Trophoblast cell (in vitro differentiated cells and primary cell): ENCODE data around the gene ST3GAL4.

Source experiments
- DNase-seq, 2 donors: peaks; one replicate each; pipeline ENCODE4 v3.0.0-alpha.2; 2016
- H2AFZ ChIP-seq: 2 replicates; pipeline ENCODE4 v1.6.1; 2013; ENCODE audit warnings: low read length, moderate library complexity, mild to moderate bottlenecking; ENCODE audit not compliant: insufficient read depth, poor library complexity
- H2AK5ac ChIP-seq: 2 replicates; pipeline ENCODE4 v1.6.1; 2013; ENCODE audit warnings: mild to moderate bottlenecking, low read length
- H2BK120ac ChIP-seq: 2 replicates; pipeline ENCODE4 v1.6.1; 2013; ENCODE audit warnings: low read length, mild to moderate bottlenecking, moderate library complexity; ENCODE audit not compliant: insufficient read depth, poor library complexity
- H2BK12ac ChIP-seq: 2 replicates; pipeline ENCODE4 v1.6.1; 2013; ENCODE audit warnings: mild to moderate bottlenecking, low read length, moderate library complexity
- H2BK5ac ChIP-seq: 2 replicates; pipeline ENCODE4 v1.6.1; 2013; ENCODE audit warnings: low read length, low read depth, moderate library complexity, mild to moderate bottlenecking; ENCODE audit not compliant: poor library complexity
- H3K14ac ChIP-seq: 2 replicates; pipeline ENCODE4 v1.6.1; 2013; ENCODE audit warnings: mild to moderate bottlenecking, low read length
- H3K18ac ChIP-seq: 2 replicates; pipeline ENCODE4 v1.6.1; 2013; ENCODE audit warnings: mild to moderate bottlenecking, low read length
- H3K23ac ChIP-seq: 2 replicates; pipeline ENCODE4 v1.6.1; 2013; ENCODE audit warnings: low read length
- H3K27ac ChIP-seq: 2 replicates; pipeline ENCODE4 v1.5.1; 2013; ENCODE audit warnings: low read depth, mild to moderate bottlenecking, inconsistent platforms, low read length, moderate library complexity
- H3K27me3 ChIP-seq: 2 replicates; pipeline ENCODE4 v1.6.1; 2013; ENCODE audit warnings: inconsistent platforms, mild to moderate bottlenecking, low read length, moderate library complexity; ENCODE audit not compliant: insufficient read depth
- H3K36me3 ChIP-seq, 2 experiments: 1 replicate in 1 of 2; 2 replicates in 1 of 2; pipeline ENCODE4 v1.6.1; 2013; ENCODE audit warnings: low read length in 2 of 2, mild to moderate bottlenecking in 2 of 2, moderate library complexity in 1 of 2; ENCODE audit not compliant: insufficient read depth in 2 of 2, control insufficient read depth in 1 of 2
- H3K4ac ChIP-seq: 2 replicates; pipeline ENCODE4 v1.6.1; 2013; ENCODE audit warnings: low read depth, mild to moderate bottlenecking, low read length, moderate library complexity
- H3K4me1 ChIP-seq, 2 experiments: 1 replicate in 1 of 2; 2 replicates in 1 of 2; pipeline ENCODE4 v1.6.1; 2013; ENCODE audit warnings: low read length in 2 of 2, mild to moderate bottlenecking in 2 of 2, moderate library complexity in 1 of 2; ENCODE audit not compliant: insufficient read depth in 2 of 2, control insufficient read depth in 1 of 2
- H3K4me2 ChIP-seq: 2 replicates; pipeline ENCODE4 v1.6.1; 2013; ENCODE audit warnings: inconsistent platforms, mild to moderate bottlenecking, low read length, moderate library complexity
- H3K4me3 ChIP-seq: 2 replicates; pipeline ENCODE4 v1.5.1; 2013; ENCODE audit warnings: mild to moderate bottlenecking, low read depth, low read length, inconsistent platforms
- H3K79me1 ChIP-seq: one replicate; pipeline ENCODE4 v1.6.1; 2013; ENCODE audit warnings: low read length
- H3K79me2 ChIP-seq: 2 replicates; pipeline ENCODE4 v1.6.1; 2013; ENCODE audit warnings: low read length, mild to moderate bottlenecking; ENCODE audit not compliant: control insufficient read depth, insufficient read depth, poor library complexity
- H3K9ac ChIP-seq: 2 replicates; pipeline ENCODE4 v1.6.1; 2013; ENCODE audit warnings: mild to moderate bottlenecking, low read length
- H3K9me3 ChIP-seq: 2 replicates; pipeline ENCODE4 v1.6.1; 2013; ENCODE audit warnings: low read depth, mild to moderate bottlenecking, control low read depth, inconsistent platforms, low read length; ENCODE audit not compliant: insufficient read depth
- H4K12ac ChIP-seq: 2 replicates; pipeline ENCODE4 v1.6.1; 2013; ENCODE audit warnings: low read depth, mild to moderate bottlenecking, low read length, moderate library complexity
- H4K8ac ChIP-seq: 2 replicates; pipeline ENCODE4 v1.6.1; 2013; ENCODE audit warnings: low read depth, mild to moderate bottlenecking, low read length, moderate library complexity
- H4K91ac ChIP-seq: one replicate; pipeline ENCODE4 v1.6.1; 2013; ENCODE audit warnings: low read depth, mild to moderate bottlenecking, low read length, moderate library complexity
- WGBS: extraction: QIAGEN DNeasy Blood & Tissue Kit; methylation state at CpG from one replicate; pipeline ENCODE4 v1.1.7; 2013; ENCODE audit warnings: missing lambda C conversion rate; ENCODE audit not compliant: insufficient read length, insufficient coverage; ENCODE audit errors: extremely low coverage; 5-methylcytosine and 5-hydroxymethylcytosine counted together

Gene ST3GAL4

GRCh38 chr11:126430581-126431335 is 75.3 kb downstream of the ST3GAL4 start:
- Histone ChIP-seq H2BK120ac (no peak overlapping the region), H2AFZ (no peak overlapping the region), H3K36me3 (no peaks in the 10 kb centered on the region), H4K12ac (no peak overlapping the region), H3K4me2 (no peak overlapping the region), H3K27ac (no peak overlapping the region), H3K9me3 (no peaks in the 10 kb centered on the region), H4K8ac (no peak overlapping the region), H3K27me3 (no peaks in the 10 kb centered on the region), H3K14ac (no peak overlapping the region), H3K4ac (no peak overlapping the region), H3K18ac (no peak overlapping the region), H3K23ac (no peak overlapping the region), H4K91ac (no peak overlapping the region), H3K79me2 (no peaks in the 10 kb centered on the region), H3K9ac (no peak overlapping the region), H3K79me1 (no peaks in the 10 kb centered on the region), H2BK5ac (no peak overlapping the region), H3K4me3 (no peak overlapping the region), H3K4me1 (peaks cover 2 to 5% of the 10 kb centered on the region in 2 experiments), H2AK5ac (no peak overlapping the region), H2BK12ac (no peak overlapping the region)
- no peak for DNase-seq
- no CpG with 5 or more reads among the region's 10 CpGs for WGBS

- Histone ChIP-seq H2BK12ac (no peak overlapping the region), H3K4ac (no peak overlapping the region), H4K12ac (no peak overlapping the region), H4K8ac (no peak overlapping the region), H3K18ac (no peak overlapping the region), H3K27me3 (no peaks in the 10 kb centered on the region), H3K4me3 (no peak overlapping the region), H3K79me1 (no peaks in the 10 kb centered on the region), H3K79me2 (no peaks in the 10 kb centered on the region), H3K9ac (no peak overlapping the region), H3K9me3 (peaks cover 2% of the 10 kb centered on the region), H2AFZ (peak overlapping the region; percentile 15), H3K4me1 (peaks cover 2 to 5% of the 10 kb centered on the region in 2 experiments), H3K36me3 (no peaks in the 10 kb centered on the region), H3K4me2 (no peak overlapping the region), H3K23ac (no peak overlapping the region), H4K91ac (no peak overlapping the region), H3K27ac (no peak overlapping the region), H2BK120ac (no peak overlapping the region), H3K14ac (no peak overlapping the region), H2BK5ac (no peak overlapping the region), H2AK5ac (no peak overlapping the region)
- peak in 1 of 2 donors; percentile 18 for DNase-seq
- no CpG with 5 or more reads among the region's 23 CpGs for WGBS
These were observed 76.0 kb downstream of the ST3GAL4 start for GRCh38 chr11:126431401-126432064.

DNA sequence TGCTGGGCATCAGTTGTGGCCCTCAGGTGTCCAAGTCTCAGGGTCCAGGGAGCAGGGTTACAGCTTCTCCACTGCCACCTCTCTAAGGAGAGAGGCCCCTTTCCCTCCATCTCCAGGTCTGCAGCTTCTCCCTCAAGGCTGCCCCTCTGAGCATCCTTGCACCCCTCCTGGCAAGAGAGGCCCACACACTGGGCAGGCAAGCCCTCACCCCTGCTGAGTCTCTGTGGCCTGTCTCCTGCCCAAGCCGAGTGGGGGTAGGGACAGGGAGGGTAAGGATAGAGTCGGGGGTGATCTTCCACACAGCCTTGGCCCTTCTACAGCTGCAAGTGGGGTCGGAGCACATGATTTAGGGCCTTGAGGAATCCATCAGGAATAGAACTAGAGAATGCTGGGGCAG is 76.6 kb downstream of the ST3GAL4 start:
- Histone ChIP-seq H3K4me3 (no peak overlapping the region), H3K4ac (no peak overlapping the region), H3K4me2 (no peak overlapping the region), H3K9ac (no peak overlapping the region), H3K79me2 (no peaks in the 10 kb centered on the region), H3K9me3 (peaks cover 3% of the 10 kb centered on the region), H4K91ac (no peak overlapping the region), H3K27ac (no peak overlapping the region), H3K79me1 (no peaks in the 10 kb centered on the region), H3K27me3 (no peaks in the 10 kb centered on the region), H3K36me3 (no peaks in the 10 kb centered on the region), H2BK120ac (no peak overlapping the region), H2AK5ac (no peak overlapping the region), H3K23ac (no peak overlapping the region), H2BK12ac (no peak overlapping the region), H3K14ac (no peak overlapping the region), H2BK5ac (no peak overlapping the region), H4K8ac (no peak overlapping the region), H4K12ac (no peak overlapping the region), H2AFZ (peak overlapping the region; percentile 3), H3K18ac (no peak overlapping the region), H3K4me1 (peaks cover 2% of the 10 kb centered on the region in 2 experiments)
- WGBS: no CpG with 5 or more reads among the region's 3 CpGs
- no peak for DNase-seq

- Histone ChIP-seq H3K9ac (no peak overlapping the region), H3K18ac (no peak overlapping the region), H3K27me3 (no peaks in the 10 kb centered on the region), H3K23ac (no peak overlapping the region), H3K79me1 (no peaks in the 10 kb centered on the region), H3K36me3 (no peaks in the 10 kb centered on the region), H3K79me2 (no peaks in the 10 kb centered on the region), H2BK12ac (no peak overlapping the region), H4K8ac (no peak overlapping the region), H2AK5ac (no peak overlapping the region), H3K4me3 (no peak overlapping the region), H3K4ac (no peak overlapping the region), H3K4me1 (peaks cover 2% of the 10 kb centered on the region in 2 experiments), H4K12ac (no peak overlapping the region), H4K91ac (no peak overlapping the region), H3K9me3 (peaks cover 6% of the 10 kb centered on the region), H3K14ac (no peak overlapping the region), H2AFZ (no peak overlapping the region), H3K27ac (no peak overlapping the region), H3K4me2 (no peak overlapping the region), H2BK5ac (no peak overlapping the region), H2BK120ac (no peak overlapping the region)
- no CpG with 5 or more reads among the region's 6 CpGs for WGBS
- no peak for DNase-seq
These were observed 77.0 kb downstream of the ST3GAL4 start for GRCh38 chr11:126432525-126432924.
